Progenitor cell of endocrine pancreas (in vitro differentiated cells): ENCODE data around the gene ACSM5. TPM values are rescaled to one million over a fixed set of nuclear protein-coding genes. Genes with fewer than 3 reads are reported as not detected.
"Not testable (repeated sequence)": the region's sequence is repeated elsewhere in the genome, so short reads cannot be mapped to it uniquely, and the experiment has no call there.

ENCODE experiments used
- DNase-seq: peaks from one replicate; pipeline ENCODE4 v3.0.0; 2021; ENCODE audit warnings: low spot score; ENCODE audit not compliant: unreplicated experiment
- H3K27ac Mint-ChIP-seq: 2 replicates; pipeline ENCODE4 v1.8.0; 2021; ENCODE audit warnings: mild to moderate bottlenecking, moderate library complexity, mixed read lengths
- H3K27me3 Mint-ChIP-seq: 2 replicates; pipeline ENCODE4 v1.8.0; 2021; ENCODE audit warnings: mixed read lengths
- H3K36me3 Mint-ChIP-seq: 2 replicates; pipeline ENCODE4 v1.8.0; 2022; ENCODE audit warnings: mixed read lengths; ENCODE audit not compliant: insufficient read depth
- H3K4me1 Mint-ChIP-seq: 2 replicates; pipeline ENCODE4 v1.8.0; 2021; ENCODE audit warnings: low read depth, mixed read lengths
- H3K4me3 Mint-ChIP-seq: 2 replicates; pipeline ENCODE4 v1.8.0; 2021; ENCODE audit warnings: low read depth, mild to moderate bottlenecking, moderate library complexity, mixed read lengths
- H3K9me3 Mint-ChIP-seq: 2 replicates; pipeline ENCODE4 v1.8.0; 2021; ENCODE audit warnings: low read depth, mixed read lengths
- CTCF ChIP-seq: fragments of 200-600 bp; sonication (generic); IDR thresholded peaks from one replicate; pipeline ENCODE4 v1.5.0; 2021; ENCODE audit warnings: antibody characterized with exemption, mild to moderate bottlenecking; ENCODE audit not compliant: unreplicated experiment
- total RNA-seq: library from RNA; stranded (reverse); gene quantifications from 2 replicates; pipeline ENCODE4 v1.2.1, GENCODE V29; 2021

Gene ACSM5
- total RNA-seq, 1 donor from 2014 or later, result not detected

DNA sequence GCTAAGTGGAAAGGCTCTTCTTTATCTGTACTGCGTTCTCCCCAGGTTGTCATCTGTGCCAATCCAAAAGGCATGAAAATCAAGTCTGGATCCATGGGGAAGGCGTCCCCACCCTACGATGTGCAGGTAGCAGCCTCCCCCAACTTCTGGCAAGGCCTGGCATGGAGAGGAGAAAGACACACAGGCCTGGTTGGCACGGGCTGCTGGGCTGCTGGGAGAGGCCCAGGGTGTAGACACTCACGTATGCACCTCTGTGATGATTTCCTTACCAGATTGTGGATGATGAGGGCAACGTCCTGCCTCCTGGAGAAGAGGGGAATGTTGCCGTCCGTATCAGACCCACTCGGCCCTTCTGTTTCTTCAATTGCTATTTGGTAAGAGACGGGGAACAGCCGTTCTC, 21.6 kb downstream of the ACSM5 start:
- TF ChIP-seq CTCF, result no peak
- Mint-ChIP-seq H3K4me3 (no peak overlapping the region), H3K9me3 (no peaks in the 10 kb centered on the region), H3K4me1 (no peaks in the 10 kb centered on the region), H3K36me3 (no peaks in the 10 kb centered on the region), H3K27ac (no peak overlapping the region), H3K27me3 (no peaks in the 10 kb centered on the region)
- no peak for DNase-seq

DNA sequence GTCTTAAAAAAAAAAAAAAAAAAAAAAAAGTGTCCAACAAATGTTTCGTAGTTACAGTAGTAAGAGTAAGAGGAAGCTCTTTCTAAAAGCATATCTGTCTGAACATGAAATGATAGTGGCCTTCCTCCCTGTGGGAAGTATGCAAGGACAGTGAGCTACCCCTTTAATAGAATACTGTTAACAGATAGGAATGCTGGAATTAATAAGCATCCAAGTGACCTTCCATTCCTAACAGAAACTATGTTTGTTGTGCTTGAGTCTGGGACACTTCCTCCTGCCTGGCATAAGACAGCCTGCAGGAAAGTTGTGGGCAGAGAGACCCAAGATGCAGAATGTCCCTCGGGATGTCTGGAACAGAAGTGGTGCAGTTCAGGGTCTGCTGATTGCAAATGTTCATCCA, 29.6 kb downstream of the ACSM5 start:
- H3K27me3 Mint-ChIP-seq, H3K4me3 Mint-ChIP-seq, H3K27ac Mint-ChIP-seq: not testable (repeated sequence)

GRCh38 chr16:20439820-20440231, 30.5 kb downstream of the ACSM5 start:
- not testable (repeated sequence) for H3K4me3 Mint-ChIP-seq, DNase-seq, H3K4me1 Mint-ChIP-seq, H3K36me3 Mint-ChIP-seq, H3K27me3 Mint-ChIP-seq, H3K27ac Mint-ChIP-seq, H3K9me3 Mint-ChIP-seq

More for the DNA sequence above, 29.6 kb downstream of the ACSM5 start:
- H3K4me1 Mint-ChIP-seq, DNase-seq, H3K36me3 Mint-ChIP-seq, H3K9me3 Mint-ChIP-seq: not testable (repeated sequence)

- not testable (repeated sequence) for H3K4me3 Mint-ChIP-seq, H3K4me1 Mint-ChIP-seq, H3K36me3 Mint-ChIP-seq, H3K9me3 Mint-ChIP-seq, DNase-seq, H3K27ac Mint-ChIP-seq, H3K27me3 Mint-ChIP-seq
Measured at GRCh38 chr16:20440731-20441130, 31.4 kb downstream of the ACSM5 start.

- H3K36me3 Mint-ChIP-seq, result no peaks in the 10 kb centered on the region
- H3K27ac Mint-ChIP-seq, result no peak overlapping the region
- TF ChIP-seq CTCF, result no peak
- H3K9me3 Mint-ChIP-seq, result no peaks in the 10 kb centered on the region
- H3K4me1 Mint-ChIP-seq, result no peaks in the 10 kb centered on the region
- no peaks in the 10 kb centered on the region for H3K27me3 Mint-ChIP-seq
- DNase-seq, result no peak
- no peak overlapping the region for H3K4me3 Mint-ChIP-seq
Measured at GRCh38 chr16:20441191-20441590, 31.9 kb downstream of the ACSM5 start.

DNA sequence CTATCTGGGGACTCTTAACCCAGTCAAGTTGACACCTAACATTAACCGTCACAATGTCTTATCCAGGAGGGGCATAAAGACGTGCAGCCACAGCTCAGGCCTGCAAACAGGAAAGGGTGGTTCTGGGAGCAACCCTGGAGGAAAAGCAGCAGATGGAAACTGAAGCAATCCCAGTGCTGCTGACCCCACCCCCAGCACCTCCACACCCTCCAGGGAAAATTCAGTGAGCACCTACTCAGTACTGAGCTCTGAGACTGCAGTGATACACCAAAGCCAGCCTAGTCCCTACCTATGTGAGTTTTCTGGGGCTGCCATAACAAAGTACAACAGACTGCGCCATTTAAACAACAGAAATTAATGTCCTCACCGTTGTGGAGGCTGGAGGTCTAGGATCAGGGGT, 32.5 kb downstream of the ACSM5 start:
- H3K4me1 Mint-ChIP-seq, H3K36me3 Mint-ChIP-seq, DNase-seq, H3K4me3 Mint-ChIP-seq, H3K27ac Mint-ChIP-seq, H3K27me3 Mint-ChIP-seq, H3K9me3 Mint-ChIP-seq: not testable (repeated sequence)

DNA sequence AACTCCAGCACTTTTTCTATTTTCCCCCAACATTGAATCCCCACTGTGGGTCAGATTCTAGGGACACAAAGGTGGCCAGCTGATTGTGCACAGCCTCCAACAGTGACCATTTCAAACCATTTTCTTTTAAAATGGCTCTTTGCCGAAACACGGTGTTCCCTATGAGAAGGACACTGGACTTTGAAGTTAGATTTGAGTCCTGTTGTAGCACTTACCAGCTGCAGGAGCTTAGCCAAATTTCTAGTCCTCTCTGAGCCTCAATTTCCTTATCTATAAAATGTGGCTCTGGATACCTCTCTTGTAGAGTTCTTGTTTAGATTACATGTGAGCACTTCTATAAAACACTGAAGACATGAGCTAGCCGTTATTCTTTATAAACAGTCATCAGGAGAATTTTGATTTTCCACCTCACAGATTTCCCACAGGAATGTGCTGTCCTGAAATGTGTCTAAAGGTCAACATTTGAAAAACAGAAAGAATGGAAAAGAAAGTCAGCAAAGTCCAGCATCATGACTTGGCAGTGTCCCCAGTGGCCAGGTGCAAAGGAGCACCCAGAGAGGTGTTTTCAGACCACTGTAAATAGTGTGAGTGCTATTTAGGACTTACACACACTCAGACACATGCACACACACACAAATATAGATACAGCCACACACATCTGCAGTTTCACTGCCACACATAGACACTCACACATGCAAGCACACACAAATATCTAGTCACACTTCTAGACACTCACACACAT, 37.5 kb downstream of the ACSM5 start:
- not testable (repeated sequence) for H3K4me3 Mint-ChIP-seq, DNase-seq, H3K27me3 Mint-ChIP-seq, H3K4me1 Mint-ChIP-seq, H3K36me3 Mint-ChIP-seq, H3K9me3 Mint-ChIP-seq, H3K27ac Mint-ChIP-seq

DNA sequence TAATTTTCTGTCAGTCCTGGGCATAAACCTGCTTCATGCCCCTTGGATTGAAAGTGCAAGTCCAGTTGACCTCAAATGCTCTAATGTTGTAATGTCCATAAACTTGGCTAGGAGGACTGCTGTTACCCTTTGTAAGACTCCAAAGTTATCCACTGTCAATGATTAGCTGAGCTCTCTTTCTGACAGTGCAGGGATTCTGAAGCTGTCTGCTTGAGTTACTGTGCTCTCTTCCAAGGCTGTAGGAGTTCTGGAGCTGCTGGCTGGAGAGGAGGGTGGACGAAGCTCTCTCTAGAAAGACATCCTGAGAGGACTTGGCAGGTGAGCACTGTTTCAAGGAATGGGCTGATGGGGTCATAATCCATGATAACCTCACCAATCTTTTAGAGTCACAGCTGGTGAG, 42.0 kb downstream of the ACSM5 start, which contains the start of gene ACSM2A:
ACSM2A (plus strand) TSS at position 158 of the 400 bp plus-strand sequence. CDS start 8,594 bp downstream, outside the sequence.
- not testable (repeated sequence) for H3K27me3 Mint-ChIP-seq, H3K4me1 Mint-ChIP-seq, H3K36me3 Mint-ChIP-seq, H3K4me3 Mint-ChIP-seq, H3K27ac Mint-ChIP-seq, DNase-seq, H3K9me3 Mint-ChIP-seq

DNA sequence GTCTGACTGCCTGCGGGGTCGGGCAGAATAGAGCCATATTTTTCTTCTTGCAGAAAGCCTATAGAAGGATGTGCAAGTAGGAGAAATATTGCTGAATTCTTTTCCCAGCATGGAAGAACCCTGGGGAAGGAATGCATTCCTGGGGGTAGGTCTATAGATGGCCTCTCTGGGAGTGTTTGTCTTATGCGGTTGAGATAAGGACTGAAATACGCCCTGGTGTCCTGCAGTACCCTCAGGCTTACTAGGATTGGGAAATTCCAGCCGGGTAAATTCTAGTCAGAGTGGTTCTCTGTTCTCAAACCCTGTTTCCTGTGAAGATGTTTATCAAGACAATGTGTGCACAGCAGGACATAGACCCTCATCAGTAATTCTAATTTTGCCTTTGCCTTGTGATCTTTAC, 44.3 kb downstream of the ACSM5 start:
- not testable (repeated sequence) for H3K36me3 Mint-ChIP-seq, H3K27ac Mint-ChIP-seq, H3K9me3 Mint-ChIP-seq, H3K4me3 Mint-ChIP-seq, H3K4me1 Mint-ChIP-seq, H3K27me3 Mint-ChIP-seq, DNase-seq

GRCh38 chr16:20459227-20459626, 49.9 kb downstream of the ACSM5 start:
- not testable (repeated sequence) for H3K36me3 Mint-ChIP-seq, DNase-seq, H3K4me3 Mint-ChIP-seq, H3K27me3 Mint-ChIP-seq, H3K27ac Mint-ChIP-seq, H3K4me1 Mint-ChIP-seq
- H3K9me3 Mint-ChIP-seq, result peaks cover 14% of the 10 kb centered on the region

DNA sequence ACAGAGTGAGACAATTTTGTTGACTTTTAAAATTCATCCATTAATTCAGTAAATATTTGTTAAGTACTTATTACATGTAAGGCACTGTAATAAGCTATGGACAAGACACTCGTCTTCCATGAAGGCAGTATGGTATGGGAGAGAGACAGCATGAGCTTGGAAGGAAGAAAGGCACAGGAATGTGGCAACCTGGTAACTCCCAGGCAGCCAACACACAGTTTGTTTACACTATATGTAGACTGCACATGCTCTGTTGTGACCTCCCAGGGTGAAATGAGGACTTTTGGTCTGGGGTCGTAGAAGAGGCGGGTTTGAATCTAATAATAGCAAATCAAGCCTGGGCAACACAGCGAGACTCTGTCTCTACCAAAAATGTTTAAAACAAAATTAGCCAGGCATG, 51.0 kb downstream of the ACSM5 start:
- not testable (repeated sequence) for H3K4me1 Mint-ChIP-seq, H3K36me3 Mint-ChIP-seq, H3K27ac Mint-ChIP-seq, H3K4me3 Mint-ChIP-seq, H3K27me3 Mint-ChIP-seq, DNase-seq
- peaks cover 18% of the 10 kb centered on the region for H3K9me3 Mint-ChIP-seq
